Hepatocyte (in vitro differentiated cells): ENCODE measurements around the gene ZNF565. TPM values are rescaled to one million over a fixed set of nuclear protein-coding genes. Genes with fewer than 3 reads are reported as not detected.

Experiments
- DNase-seq: peaks from one replicate; pipeline ENCODE4 v3.0.0-alpha.2; 2016; ENCODE audit warnings: low spot score
- H2AFZ ChIP-seq: fragments of 200-600 bp; sonication (generic); 2 replicates; pipeline ENCODE4 v1.6.0; 2016; ENCODE audit warnings: antibody characterized with exemption, mild to moderate bottlenecking
- H3K27ac ChIP-seq: fragments of 200-600 bp; sonication (generic); 2 replicates; pipeline ENCODE4 v1.5.1; 2016; ENCODE audit warnings: mild to moderate bottlenecking
- H3K27me3 ChIP-seq: fragments of 200-600 bp; sonication (generic); 2 replicates; pipeline ENCODE4 v1.6.1; 2016
- H3K36me3 ChIP-seq: fragments of 200-600 bp; sonication (generic); replicated peaks from 2 replicates; pipeline ENCODE4 v1.5.1; 2016; ENCODE audit warnings: low read depth; ENCODE audit not compliant: insufficient read depth
- H3K4me1 ChIP-seq: fragments of 200-600 bp; sonication (generic); 2 replicates; pipeline ENCODE4 v1.5.1; 2016; ENCODE audit warnings: mild to moderate bottlenecking, moderate library complexity; ENCODE audit not compliant: insufficient read depth
- H3K4me2 ChIP-seq: fragments of 200-600 bp; sonication (generic); 2 replicates; pipeline ENCODE4 v1.6.0; 2016
- H3K4me3 ChIP-seq: fragments of 200-600 bp; sonication (generic); 2 replicates; pipeline ENCODE4 v1.5.1; 2016; ENCODE audit warnings: mild to moderate bottlenecking
- H3K79me2 ChIP-seq: fragments of 200-600 bp; sonication (generic); 2 replicates; pipeline ENCODE4 v1.6.0; 2017; ENCODE audit warnings: mild to moderate bottlenecking
- H3K9me2 ChIP-seq: fragments of 200-600 bp; sonication (generic); replicated peaks from 2 replicates; pipeline ENCODE4 v1.6.0; 2017; ENCODE audit warnings: mild to moderate bottlenecking; ENCODE audit not compliant: insufficient read depth
- H3K9me3 ChIP-seq: fragments of 200-600 bp; sonication (generic); 2 replicates; pipeline ENCODE4 v1.5.1; 2016; ENCODE audit warnings: low read depth, mild to moderate bottlenecking
- H4K20me1 ChIP-seq: fragments of 200-600 bp; sonication (generic); 2 replicates; pipeline ENCODE4 v1.6.0; 2016; ENCODE audit warnings: mild to moderate bottlenecking; ENCODE audit not compliant: insufficient read depth, poor library complexity, severe bottlenecking
- CTCF ChIP-seq: fragments of 200-600 bp; sonication (generic); IDR thresholded peaks from 2 replicates; pipeline ENCODE4 v1.5.1; 2016; ENCODE audit warnings: antibody characterized with exemption, mild to moderate bottlenecking; ENCODE audit not compliant: poor library complexity
- EZH2 ChIP-seq: fragments of 200-600 bp; sonication (generic); IDR thresholded peaks from 2 replicates; pipeline ENCODE4 v1.6.1; 2016; ENCODE audit warnings: antibody characterized with exemption, mild to moderate bottlenecking, borderline replicate concordance
- EZH2phosphoT487 ChIP-seq: fragments of 200-600 bp; sonication (generic); IDR thresholded peaks from one replicate; pipeline ENCODE4 v1.6.1; 2018; ENCODE audit warnings: antibody characterized with exemption, mild to moderate bottlenecking, low read depth, moderate library complexity; ENCODE audit not compliant: unreplicated experiment, severe bottlenecking
- WGBS: methylation state at CpG from one replicate; pipeline ENCODE4 v1.1.6; 2016; ENCODE audit warnings: low lambda C conversion rate; ENCODE audit errors: missing lambda C conversion rate; 5-methylcytosine and 5-hydroxymethylcytosine counted together
- polyA plus RNA-seq: library from polyadenylated mRNA; unstranded; fragments of >200 nt; fragmentation: Nextera tagmentation; extraction: Ambion mirVana; gene quantifications from 2 replicates; pipeline ENCODE4 v1.2.1, GENCODE V29; 2016
- total RNA-seq: library from RNA; depleted of rRNA; stranded (reverse); fragments of >200 nt; gene quantifications from 2 replicates; pipeline ENCODE4 v1.2.3, GENCODE V29; 2014

Gene ZNF565
- total and polyA plus RNA-seq, 2 experiments from 2014 or later: 3.0 to 8.1 TPM

- no peaks in the 10 kb centered on the region for H3K79me2 ChIP-seq
- 96% methylated on average over 28 of the region's 28 CpGs for WGBS
- TF ChIP-seq CTCF: no peak
- TF ChIP-seq EZH2: no peak
- TF ChIP-seq EZH2phosphoT487: no peak
- H3K9me2 ChIP-seq: no peaks in the 10 kb centered on the region
- no peaks in the 10 kb centered on the region for H3K36me3 ChIP-seq
- H3K9me3 ChIP-seq: no peaks in the 10 kb centered on the region
- no peaks in the 10 kb centered on the region for H4K20me1 ChIP-seq
- no peak for DNase-seq
- no peaks in the 10 kb centered on the region for H3K4me1 ChIP-seq
- H3K27me3 ChIP-seq: no peaks in the 10 kb centered on the region
- H2AFZ ChIP-seq: no peak overlapping the region
- H3K4me3 ChIP-seq: no peak overlapping the region
- H3K27ac ChIP-seq: no peak overlapping the region
- no peak overlapping the region for H3K4me2 ChIP-seq
Measured at GRCh38 chr19:36255316-36255715, 40.9 kb upstream of the ZNF565 start.

DNA sequence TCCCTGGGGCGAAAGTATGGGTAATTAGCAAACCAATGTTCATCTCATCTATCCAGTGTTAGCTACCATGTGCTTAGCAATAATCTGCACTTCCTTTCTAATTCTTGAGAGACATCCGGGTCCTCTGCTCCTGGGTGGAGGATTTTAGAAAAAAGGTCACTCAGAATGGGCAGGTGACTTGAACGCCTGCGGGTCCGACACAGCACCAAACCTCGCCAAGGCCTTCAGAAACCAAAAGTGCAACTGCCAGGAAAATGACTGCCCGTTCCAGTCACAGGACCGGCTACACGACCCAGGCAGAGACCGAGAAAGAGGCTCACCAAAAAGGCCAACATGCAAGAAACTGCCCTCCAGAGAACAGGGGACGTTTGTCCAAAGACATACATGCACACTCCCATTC is 40.4 kb upstream of the ZNF565 start:
- Histone ChIP-seq H2AFZ (no peak overlapping the region), H3K27ac (no peak overlapping the region), H3K36me3 (no peaks in the 10 kb centered on the region), H3K79me2 (no peaks in the 10 kb centered on the region), H3K9me3 (no peaks in the 10 kb centered on the region), H3K4me1 (no peaks in the 10 kb centered on the region), H3K4me3 (no peak overlapping the region), H4K20me1 (no peaks in the 10 kb centered on the region), H3K27me3 (no peaks in the 10 kb centered on the region), H3K4me2 (no peak overlapping the region), H3K9me2 (no peaks in the 10 kb centered on the region)
- 88% methylated on average over 11 of the region's 11 CpGs for WGBS
- no peak for DNase-seq
- TF ChIP-seq EZH2phosphoT487 (no peak), EZH2 (no peak), CTCF (no peak)

GRCh38 chr19:36252047-36252446 is 37.6 kb upstream of the ZNF565 start:
- no peak overlapping the region for H2AFZ ChIP-seq
- no peaks in the 10 kb centered on the region for H4K20me1 ChIP-seq
- H3K4me1 ChIP-seq: no peaks in the 10 kb centered on the region
- H3K4me2 ChIP-seq: no peak overlapping the region
- no peak for DNase-seq
- H3K36me3 ChIP-seq: no peaks in the 10 kb centered on the region
- H3K4me3 ChIP-seq: no peak overlapping the region
- TF ChIP-seq EZH2 (no peak), CTCF (no peak), EZH2phosphoT487 (no peak)
- no peaks in the 10 kb centered on the region for H3K27me3 ChIP-seq
- H3K9me3 ChIP-seq: no peaks in the 10 kb centered on the region
- no peaks in the 10 kb centered on the region for H3K9me2 ChIP-seq
- H3K27ac ChIP-seq: no peak overlapping the region
- H3K79me2 ChIP-seq: no peaks in the 10 kb centered on the region
- WGBS: 73% methylated on average over 1 of the region's 1 CpG

- no peaks in the 10 kb centered on the region for H3K79me2 ChIP-seq
- H3K9me2 ChIP-seq: no peaks in the 10 kb centered on the region
- TF ChIP-seq EZH2 (no peak), EZH2phosphoT487 (no peak), CTCF (no peak)
- peaks cover 7% of the 10 kb centered on the region for H3K27me3 ChIP-seq
- peak overlapping the region; percentile 73 for H3K4me2 ChIP-seq
- no peaks in the 10 kb centered on the region for H3K9me3 ChIP-seq
- DNase-seq: no peak
- WGBS: 86% methylated on average over 29 of the region's 29 CpGs
- no peaks in the 10 kb centered on the region for H3K4me1 ChIP-seq
- no peak overlapping the region for H3K27ac ChIP-seq
- no peaks in the 10 kb centered on the region for H4K20me1 ChIP-seq
- no peak overlapping the region for H3K4me3 ChIP-seq
- no peaks in the 10 kb centered on the region for H3K36me3 ChIP-seq
- no peak overlapping the region for H2AFZ ChIP-seq
Measured at GRCh38 chr19:36246006-36246481, 31.6 kb upstream of the ZNF565 start.
